ENCODE measurements around the gene PPP1R16B.

The PPP1R16B gene

DNA sequence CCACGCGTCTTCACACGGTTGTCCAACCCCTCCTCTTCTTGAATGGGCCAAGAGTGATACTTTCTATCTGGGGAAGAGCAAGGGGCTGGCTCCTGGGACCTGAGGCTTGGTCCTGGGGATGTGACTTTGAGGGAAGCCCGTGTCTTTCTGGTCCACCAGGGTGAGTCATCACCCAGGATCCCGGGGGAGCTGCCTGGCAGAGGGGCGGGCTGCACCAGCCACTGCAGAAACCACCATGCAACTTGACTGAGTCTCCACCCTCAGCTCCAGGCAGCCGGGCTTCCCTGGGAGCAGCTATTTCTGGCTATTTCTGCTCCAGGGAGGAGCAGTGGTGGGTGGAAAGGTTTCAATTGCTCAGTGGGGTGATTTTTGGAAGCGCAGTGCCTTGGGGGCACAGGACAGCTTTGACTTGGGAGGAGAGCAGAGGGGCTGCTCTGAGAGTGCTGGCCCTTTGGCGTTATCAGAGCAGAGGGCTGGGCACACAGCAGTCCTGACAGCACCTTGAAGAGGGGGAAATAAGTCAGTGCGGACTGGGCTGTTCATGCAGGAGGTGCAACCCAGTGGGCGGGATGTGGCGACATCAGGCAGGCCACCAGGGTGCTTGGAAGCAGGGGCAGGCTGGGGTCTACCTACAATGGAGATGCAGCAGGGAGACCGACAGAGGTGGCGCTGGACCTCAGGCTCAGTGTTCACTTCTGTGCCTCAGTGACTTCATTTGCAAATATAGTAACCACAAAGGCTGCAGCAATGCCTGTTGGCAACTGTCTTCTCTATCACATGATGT lies 75.6 kb downstream of the PPP1R16B start:
- DNase-seq, result no peak

DNA sequence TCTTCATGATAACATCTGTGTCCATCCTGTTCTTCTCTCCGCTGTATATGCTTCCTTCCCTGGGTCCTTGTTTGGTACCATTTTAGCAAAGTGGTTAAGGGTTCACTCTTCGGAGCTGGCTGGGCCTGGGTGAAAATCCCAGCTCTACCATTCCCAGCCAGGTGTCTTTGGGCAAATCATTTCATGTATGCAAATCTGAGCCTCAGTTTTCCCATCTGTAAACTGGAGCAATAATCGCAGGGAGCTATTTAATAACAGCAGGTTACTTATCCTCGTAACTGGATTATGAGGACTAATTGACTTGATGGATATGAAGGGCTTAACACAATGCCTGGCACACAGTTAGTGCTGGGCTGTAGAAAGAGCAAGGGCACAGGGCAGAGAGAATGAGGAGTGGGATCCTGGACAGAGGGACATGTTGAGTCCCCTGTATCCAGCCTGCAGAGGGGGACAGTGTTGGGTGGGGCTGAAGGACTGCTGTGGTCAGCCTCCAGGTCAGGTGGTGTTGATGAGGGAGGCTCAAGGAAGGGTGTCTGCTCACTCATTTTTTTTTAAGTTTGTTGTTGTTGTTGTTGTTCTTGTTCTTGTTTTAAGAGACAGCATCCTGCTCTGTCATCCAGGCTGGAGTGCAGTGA lies 76.4 kb downstream of the PPP1R16B start:
- DNase-seq, result no peak

DNA sequence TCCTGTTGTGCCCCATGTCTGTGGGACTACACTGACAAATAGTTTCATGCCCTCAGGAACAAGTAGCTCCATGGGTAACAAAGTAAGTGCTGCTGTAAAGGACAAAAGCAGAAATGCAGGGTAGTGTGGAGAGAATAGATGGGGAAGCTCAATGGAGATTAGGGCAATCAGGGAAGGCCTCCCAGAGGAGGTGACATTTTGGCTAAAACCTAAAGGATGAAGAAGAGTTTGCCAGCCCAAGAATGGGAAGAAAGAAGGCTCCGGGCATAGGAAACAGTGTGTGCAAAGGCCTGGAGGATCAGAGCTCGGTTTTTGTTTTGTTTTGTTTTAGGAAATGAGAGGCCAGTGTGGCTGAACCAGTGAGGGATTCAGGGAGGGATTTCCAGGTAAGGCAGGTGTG lies 77.1 kb downstream of the PPP1R16B start:
- DNase-seq, result no peak

DNA sequence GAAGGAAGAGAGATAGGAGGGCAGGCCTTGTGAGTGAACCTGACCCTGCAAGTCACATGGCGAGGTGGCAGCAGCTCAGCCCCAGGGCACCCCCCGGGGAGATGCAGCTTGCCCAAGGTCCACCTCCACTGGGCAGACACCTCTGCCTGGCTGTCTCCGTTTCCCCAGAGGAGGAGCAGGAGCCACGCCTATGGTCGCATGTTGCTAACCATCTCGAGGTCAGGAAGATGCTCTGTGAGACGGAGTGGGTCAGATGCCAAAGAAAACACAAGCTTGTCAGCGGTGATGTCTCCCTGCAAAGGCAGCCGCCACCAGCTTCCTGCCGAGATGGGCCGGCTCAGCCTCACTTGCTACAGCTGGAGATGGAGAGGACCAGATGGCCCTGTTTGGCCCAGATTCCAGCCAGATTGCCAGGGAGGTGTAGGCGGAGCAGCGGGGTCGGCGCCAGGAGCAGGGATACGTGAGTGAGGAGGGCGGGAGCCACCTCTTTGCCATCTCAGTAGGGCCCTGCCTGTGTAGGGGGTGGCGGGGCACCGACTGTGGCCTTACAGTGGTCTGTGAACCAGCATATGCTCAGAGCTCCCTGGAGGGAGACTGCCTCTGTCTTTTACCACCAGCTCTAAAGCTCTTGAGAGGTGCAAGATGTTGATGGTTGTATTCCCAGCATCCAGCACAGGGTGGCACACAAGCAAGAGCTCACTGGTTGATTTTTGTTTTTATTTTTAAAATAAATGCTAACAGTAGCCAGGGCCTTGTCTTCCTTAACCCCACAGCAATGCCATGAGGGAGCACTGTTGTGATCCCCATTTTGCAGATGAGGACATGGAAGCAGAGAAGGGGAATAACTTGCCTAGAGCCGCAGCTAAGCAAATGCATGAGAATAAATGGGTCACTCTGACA lies 77.8 kb downstream of the PPP1R16B start:
- no peak for DNase-seq

DNA sequence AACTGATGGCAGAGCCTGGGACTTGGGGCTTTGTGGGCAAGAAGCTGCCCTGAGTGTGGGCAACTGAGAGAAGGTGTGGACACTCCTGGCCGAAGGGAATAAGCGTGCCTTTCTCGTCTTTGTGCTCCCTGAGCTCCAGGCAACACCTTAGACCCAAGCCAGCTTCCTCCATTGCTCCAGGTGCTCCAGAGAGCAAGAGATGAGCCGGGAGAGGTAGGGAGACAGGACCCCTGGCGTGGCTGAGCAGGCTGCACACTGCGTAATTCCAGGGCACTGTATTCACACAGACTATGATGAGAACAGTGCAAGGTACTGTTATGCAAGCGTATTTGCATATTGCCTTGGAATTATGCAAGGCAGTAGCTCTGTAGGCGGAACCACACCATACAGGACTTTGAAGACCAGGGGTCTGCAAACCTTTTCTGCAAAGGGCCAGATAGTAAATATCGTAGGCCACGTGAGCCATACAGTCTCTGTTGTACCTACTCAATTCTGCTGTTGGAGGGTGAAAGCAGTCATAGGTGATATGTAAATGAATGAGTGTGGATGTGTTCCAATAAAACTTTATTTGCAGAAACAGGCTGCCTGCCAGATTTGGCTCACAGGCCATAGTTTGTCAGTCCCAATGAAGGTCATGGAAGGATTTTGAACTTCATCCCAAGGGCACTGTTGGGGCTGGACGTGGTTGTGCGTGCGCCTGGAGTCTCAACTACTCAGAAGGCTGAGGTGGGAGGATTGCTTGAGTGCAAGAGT lies 78.7 kb downstream of the PPP1R16B start:
- no peak for DNase-seq

DNA sequence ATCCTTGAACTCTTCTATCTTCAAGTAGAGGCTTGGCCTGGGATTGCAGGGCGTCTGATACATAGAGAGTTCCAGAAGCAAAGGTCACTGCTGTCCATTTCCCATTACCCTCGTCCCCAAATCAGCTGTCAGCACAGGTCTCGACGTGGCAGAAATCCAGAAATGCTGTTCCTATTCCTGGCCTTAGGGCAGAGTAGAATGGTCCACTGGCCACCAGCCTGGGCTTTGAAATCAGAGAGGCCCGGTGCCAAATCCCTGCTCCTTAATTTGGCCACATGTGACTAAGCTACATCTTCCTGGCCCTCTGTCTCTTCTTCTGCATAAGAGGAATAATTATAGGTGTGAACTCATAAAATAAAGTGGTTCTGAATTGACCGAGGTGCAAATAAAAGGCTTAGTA lies 79.9 kb downstream of the PPP1R16B start:
- no peak for DNase-seq

DNA sequence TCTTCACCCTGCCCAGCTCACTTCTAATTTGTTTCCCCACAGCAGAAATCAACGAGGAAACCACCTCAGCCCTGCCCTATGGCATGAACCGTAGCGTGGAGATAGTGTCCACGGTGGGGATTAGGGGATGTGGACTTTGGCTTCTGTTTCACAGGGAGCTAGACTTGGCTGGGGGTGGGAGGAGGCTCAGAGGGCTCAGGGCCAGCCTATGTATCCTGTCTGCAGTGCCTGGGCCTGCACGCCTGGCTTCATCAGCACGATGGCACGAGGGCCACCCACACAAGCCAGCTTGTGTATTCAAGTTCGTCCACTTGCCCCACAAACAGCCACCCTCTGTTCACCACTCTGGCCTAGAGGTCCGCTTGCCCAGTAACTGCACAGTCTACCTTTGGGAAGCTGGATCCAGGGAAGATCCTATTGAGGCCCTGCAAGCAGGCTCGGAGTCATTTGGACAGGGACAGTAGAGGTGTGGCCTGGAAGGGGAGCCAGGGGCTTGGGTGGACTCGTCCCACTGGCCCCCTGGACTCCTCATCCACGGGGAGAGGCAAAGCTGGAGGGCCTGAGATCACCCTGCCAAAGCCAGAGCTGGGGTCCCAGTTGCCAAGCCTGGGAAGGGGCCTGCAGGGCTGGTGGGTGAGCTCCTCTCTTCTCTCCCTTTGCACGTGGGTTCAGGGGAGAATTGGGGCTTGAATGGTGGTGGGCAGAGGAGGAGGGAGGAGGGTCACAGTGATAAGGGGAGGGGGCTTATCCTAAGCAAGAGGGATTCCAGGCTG lies 82.7 kb downstream of the PPP1R16B start:
- DNase-seq, result no peak

DNA sequence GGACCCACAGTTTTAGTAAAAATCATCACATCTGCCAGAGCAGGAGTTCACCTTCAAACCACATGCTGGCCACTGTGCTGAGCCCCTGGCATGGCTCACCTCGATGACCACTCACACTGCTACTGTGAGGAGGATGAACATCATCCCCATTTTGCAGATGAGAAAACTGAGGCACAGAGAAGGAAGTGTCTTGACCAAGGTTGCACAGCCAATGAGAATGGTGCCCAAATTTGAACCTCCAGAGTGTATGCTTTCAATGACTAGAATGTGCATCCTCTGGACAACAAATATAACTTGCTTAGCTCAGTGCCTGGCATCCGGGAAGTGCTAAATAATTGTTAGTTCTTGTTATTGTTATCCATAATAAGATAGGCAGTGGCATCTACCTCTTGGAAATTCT lies 83.6 kb downstream of the PPP1R16B start:
- no peak for DNase-seq

DNA sequence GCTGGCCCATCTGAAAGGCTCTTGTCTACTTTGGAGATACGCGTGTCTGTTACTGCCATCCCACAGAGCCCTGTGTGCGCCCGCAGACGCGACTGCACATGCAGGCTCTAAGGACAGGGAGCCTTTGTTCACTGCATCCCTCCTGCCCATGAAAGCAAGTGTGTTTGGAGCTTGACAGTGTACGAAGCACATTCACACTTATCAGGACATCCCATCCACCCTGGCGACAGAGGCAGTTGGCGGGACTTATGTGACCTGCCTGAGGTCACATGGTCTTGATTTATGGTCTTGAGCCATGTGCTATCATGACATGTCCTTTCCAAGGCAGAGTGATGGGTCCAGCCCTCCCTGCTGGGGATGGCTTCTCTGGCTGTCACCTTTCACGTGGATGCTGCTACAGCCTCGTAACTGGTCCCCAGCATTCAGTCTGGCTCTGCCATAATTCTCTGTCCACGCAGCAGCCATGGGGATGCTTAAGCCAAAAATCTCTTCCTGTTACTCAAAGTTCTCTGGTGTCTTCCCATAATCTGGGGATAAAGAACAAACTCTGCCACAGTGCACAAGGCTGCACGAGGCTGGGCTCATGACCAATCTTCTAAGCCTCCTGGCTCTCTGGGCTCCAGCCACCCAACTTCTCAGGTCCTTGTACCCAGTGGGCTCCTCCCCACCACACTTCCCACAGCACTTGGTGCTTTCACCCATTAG lies 84.4 kb downstream of the PPP1R16B start:
- DNase-seq, result no peak

DNA sequence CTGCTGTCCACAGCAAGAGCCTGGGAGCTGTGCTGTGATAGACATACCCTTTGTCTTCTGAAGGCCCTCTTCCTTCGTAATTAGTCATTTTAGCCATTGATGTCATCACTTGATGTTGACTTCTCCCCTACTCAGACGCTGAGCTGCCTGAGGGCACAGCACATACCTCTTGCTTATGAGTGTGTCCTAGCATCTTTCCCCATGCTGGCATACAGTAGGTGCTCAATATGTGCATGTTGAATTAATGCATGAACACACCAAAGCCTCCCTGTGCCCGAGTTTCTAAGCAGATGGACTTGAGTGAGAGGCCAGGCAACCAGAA lies 85.0 kb downstream of the PPP1R16B start:
- no peak for DNase-seq

DNA sequence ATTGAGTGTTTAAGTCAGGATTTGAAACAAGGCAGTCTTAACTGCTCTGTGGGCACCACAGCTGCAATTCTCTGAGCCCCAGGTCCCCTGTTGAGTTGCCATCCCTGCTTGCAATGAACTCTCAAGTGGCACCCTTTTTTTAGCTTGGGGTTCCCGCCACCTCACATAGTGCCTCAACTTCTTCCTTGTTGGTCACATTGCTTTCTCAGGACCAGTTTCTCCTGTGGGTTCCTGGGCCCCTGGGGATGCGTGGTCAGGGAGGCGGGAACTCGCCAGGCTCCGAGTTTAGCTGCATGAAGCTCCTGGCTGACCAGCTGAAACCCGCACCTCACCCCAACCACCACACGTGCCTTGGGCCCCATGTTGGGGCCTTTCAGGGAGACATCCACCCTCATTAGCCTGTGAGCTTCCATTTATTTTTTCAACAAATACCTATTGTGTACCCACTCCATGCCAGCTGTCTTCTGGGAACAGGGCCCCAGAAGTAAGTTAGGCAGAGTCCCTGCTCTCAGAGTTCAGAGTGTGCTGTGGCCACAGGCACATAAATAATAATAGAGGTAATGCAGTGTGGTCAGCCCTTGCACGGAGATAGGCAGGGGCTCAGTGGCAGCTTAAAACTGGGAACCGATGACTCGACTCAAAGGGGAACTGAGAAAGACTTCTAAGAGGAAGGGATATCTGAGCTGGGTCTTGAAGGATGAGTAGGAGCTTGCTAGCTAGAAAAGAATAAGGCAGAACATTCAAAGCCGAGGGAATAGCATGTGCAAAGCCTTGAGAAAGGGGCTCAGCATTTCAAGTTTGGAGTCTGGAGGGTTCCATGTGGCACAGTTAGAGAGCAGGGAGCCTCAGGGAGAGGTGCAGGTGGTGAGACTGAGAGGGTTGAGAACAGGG lies 86.8 kb downstream of the PPP1R16B start:
- DNase-seq, result no peak

DNA sequence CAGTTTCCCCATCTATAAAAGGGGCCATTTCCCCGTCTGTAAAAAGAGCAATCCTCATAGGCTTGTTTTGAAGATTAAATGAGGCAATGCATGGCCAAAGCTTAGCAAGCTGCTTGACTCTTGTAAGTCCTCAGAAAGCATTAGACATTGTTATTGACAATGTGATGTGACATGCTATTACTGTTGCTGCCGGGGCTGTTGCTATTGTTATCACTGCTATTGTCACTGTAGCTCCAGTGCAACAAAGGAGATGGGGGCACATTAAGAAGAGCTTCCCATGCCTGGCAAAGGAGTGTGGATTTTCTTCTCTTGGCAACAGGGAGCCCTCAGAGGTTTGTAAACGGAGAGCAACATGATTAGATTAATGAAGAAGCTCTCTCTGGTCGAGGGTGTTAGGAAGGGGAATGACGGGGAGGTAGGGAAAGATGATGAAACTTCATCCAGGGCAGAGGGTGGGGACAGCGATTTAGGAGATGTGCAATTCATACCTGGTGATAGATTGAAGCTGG lies 87.6 kb downstream of the PPP1R16B start:
- no peak for DNase-seq

DNA sequence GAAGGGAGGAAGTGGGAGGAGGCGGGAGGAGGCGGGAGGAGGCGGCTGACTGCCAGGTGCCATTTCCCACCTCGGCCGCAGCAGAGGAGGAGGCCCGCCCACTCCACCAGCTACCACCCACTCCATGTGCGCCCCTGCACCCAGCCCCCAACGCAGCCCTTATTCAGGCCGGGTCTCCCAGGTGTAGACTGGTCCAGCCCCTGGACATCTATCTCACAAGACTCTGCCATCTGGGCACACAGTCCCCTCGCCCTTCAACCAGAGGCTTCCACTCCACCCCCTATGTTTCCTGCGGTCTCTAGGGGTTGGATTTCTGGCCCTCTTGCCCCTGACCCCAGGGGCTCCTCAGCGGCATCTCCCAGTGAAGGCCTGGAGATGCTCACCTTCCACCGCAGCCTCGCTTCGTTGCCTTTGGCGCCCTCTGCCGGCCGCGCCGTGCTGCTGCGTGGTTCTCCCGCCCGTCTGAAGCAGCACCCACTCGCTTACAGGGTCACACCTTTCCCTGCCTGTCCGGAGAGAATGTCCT lies 88.1 kb downstream of the PPP1R16B start:
- DNase-seq, result peak; percentile 28 to 29

DNA sequence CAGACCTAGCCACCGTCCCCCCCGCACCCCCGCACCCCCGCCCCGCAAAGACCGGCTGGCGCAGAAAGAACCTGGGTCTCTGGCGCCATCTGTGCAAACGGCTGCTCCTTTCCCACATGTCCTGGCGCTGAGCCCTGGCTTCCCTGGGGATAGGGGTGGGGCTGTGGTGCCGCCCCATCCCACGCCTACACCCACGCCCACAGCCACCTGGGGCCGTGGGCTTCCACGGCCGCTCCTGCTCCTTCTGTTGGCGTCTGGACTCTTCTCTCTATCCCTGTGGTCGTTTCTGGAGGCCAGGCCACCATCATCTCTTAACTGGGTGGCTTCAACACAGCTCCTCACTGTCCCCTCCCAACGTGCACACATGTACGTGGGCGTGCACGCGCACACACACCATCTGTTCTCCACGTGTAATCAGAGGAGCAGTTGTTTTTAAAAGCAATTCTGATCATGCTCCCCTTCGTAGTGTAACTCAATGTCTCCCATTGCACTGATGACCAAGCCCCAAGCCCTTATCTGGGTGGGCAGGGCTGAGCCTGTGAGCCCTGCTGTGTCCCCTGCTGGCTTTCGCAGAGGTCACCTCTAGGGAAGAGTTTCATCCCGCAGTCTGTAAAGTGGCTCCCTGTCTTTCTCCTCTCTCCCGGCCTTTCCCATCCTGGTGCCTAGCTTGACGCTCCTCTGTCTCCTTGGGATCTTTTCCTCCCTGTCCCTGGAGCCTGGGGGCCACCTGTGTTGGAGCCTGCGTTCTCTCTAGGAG lies 88.8 kb downstream of the PPP1R16B start:
- no peak for DNase-seq

DNA sequence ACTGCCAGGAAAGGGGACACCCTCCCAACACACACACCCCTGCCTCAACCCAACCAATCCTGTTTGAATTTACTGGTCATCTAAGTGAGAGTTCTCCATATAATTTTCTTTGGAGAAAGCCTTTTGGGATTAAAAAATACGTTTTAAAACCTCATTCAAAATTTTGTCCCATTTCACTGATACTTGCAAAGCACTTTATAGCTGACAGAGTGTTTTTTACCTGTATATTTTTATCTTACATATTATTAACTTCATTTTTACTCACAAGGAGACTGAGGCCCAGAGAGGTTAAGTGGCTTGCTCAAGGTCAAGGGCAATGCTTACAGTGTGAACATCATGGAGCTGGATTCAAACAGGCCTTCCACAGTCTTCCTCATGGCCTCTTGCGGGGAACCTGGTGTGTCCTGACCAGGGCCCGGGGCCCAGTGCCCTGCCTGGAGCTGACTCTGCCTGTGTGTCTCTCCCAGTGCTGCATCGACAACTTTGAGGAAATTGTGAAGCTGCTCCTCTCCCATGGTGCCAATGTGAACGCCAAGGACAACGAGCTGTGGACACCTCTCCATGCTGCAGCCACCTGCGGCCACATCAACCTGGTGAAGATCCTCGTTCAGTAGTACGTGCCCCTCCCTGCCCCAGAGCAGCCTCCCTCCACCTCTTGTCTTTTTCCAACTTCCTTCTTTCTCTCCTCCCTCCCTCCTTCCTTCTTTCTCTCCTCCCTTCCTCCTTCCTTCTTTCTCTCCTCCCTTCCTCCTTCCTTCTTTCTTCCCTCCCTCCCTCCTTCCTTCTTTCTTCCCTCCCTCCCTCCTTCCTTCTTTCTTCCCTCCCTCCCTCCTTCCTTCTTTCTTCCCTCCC lies 89.8 kb downstream of the PPP1R16B start:
- DNase-seq, result no peak

DNA sequence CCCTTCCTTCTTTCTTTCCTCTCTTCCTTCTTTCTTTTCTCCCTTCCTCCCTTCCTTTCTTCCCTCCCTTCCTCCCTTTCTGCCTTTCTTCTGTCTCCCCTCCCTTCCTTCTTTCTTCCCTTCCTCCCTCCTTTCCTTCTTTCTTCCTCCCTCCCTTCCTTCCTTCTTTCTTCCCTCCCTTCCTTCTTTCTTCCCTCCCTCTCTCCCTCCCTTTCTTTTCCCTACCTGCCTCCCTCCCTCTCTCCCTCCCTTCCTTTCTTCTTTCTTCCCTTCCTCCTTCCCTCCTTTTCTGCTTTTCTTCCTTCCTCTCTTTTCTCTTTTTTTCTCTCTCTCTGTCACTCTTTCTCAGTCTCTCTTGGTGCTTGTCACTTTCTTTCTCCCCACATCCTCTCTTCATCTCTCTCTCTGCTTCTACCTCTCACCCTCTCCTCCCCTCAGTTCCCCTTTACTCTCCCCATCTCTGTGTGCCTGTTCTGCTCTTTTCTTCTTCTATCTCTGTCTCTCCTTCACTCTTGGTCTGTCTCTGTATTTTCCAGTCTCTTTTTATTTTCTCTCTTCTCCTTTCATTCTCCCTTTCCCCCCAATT lies 90.6 kb downstream of the PPP1R16B start:
- no peak for DNase-seq

DNA sequence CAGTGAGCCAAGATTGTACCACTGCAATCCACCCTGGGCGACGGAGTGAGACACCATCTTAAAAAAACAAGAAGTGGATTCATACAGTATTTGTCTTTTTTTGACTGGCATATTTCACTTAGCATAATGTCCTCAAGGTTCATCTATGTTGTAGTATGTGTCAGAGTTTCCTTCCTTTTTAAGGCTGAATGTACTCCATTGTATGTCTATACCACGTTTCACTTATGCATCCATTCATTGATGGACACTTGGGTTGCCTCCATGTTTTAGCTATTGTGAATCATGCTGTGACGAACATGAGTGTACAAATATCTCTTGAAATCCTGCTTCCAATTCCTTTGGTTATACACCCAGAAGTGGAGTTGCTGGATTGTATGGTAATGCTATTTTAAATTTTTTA lies 91.8 kb downstream of the PPP1R16B start:
- DNase-seq, result no peak

DNA sequence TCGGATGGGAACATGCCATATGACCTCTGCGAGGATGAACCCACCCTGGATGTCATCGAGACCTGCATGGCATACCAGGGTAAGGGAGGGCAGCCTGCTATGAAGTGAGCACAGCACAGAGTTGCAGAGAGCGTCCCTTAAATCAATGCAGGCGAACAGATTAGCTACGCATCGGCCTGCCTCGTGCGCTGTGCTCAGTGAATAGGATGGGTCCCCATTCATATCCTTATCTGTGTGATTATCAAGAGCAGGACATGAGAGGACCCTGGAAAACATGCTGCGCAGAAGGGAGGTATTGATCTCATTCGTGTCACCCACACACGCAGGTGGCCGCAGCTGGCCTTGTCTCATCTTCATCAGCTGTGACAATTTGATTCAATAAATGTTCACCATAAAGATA lies 95.1 kb downstream of the PPP1R16B start:
- no peak for DNase-seq

Data from AML-193 (cell line).